ENCODE data around the gene CFAP119. TPM values are rescaled to one million over a fixed set of nuclear protein-coding genes. Genes with fewer than 3 reads are reported as not detected.

The CFAP119 gene
- total and polyA plus RNA-seq, 8 donors: 2.0 to 71.2 (median 10.4) TPM; not detected in 2

GRCh38 chr16:30771726-30772125, 9.9 kb upstream of the CFAP119 start:
- H3K4me3 ChIP-seq: no peak overlapping the region

DNA sequence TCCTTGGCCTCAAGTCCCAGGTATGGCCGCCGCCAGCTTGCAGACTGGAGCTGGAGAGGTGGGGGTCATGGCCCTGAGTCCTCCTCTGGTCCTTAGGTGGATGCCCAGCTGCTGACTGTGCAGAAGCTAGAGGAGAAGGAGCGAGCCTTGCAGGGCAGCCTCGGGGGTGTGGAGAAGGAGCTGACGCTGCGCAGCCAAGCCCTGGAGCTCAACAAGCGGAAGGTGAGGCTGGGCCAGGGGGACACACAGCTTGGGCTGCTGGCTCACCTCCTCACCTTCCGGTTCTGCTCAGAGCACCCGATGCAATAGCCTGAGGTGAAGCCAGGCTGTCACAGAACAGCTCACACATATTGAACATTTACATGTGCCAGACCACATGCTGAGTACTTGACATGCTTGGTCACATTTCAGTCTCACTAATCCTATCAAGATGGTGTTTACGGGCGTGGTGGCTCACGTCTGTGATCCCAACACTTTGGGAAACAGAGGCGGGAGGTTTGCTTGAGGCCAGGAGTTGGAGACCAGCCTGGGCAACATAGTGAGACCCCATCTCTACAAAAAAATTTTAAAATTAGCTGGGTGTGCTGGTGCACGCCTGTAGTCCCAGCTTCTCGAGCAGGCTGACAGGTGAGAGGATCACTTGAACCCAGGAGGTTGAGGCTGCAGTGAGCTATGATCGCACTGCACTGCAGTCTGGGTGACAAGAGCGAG, 7.7 kb upstream of the CFAP119 start:
- peaks cover 0 to 9% (median 5%) of the 10 kb centered on the region in 4 donors for H3K4me1 ChIP-seq
- no peaks in the 10 kb centered on the region for H3K27me3 ChIP-seq
- H3K9me3 ChIP-seq: no peaks in the 10 kb centered on the region
- DNase-seq: no peak
- H3K4me3 ChIP-seq: no peak overlapping the region
- TF ChIP-seq EP300 (IDR thresholded peaks at IDR 0.05): no peak
- no peak for TF ChIP-seq POLR2A (IDR thresholded peaks at IDR 0.05)
- no peak for TF ChIP-seq POLR2AphosphoS5 (IDR thresholded peaks at IDR 0.05)
- TF ChIP-seq CTCF (IDR thresholded peaks at IDR 0.05): no peak
- WGBS, 5 donors: 89 to 94% (median 93%) methylated on average over 12 to 17 of the region's 17 CpGs
- H3K27ac ChIP-seq: no peak overlapping the region
- H3K36me3 ChIP-seq: peaks cover 88 to 100% (median 100%) of the 10 kb centered on the region in 4 donors
- intact Hi-C loops (cut with DNase I; ENCODE audit: low total_unique reads): no loop called here

More at GRCh38 chr16:30771726-30772125, 9.9 kb upstream of the CFAP119 start:
- intact Hi-C loops (cut with DNase I; ENCODE audit: low total_unique reads): no loop called here
- TF ChIP-seq EP300 (IDR thresholded peaks at IDR 0.05): no peak
- no peak for TF ChIP-seq POLR2AphosphoS5 (IDR thresholded peaks at IDR 0.05)
- TF ChIP-seq CTCF (IDR thresholded peaks at IDR 0.05): no peak
- TF ChIP-seq POLR2A (IDR thresholded peaks at IDR 0.05): no peak
- Histone ChIP-seq H3K9me3 (no peaks in the 10 kb centered on the region), H3K27ac (no peak overlapping the region), H3K4me1 (peaks cover 13 to 28% (median 22%) of the 10 kb centered on the region in 4 donors), H3K36me3 (peaks cover 66 to 81% (median 80%) of the 10 kb centered on the region in 4 donors), H3K27me3 (no peaks in the 10 kb centered on the region)
- WGBS, 5 donors: 87 to 95% (median 92%) methylated on average over 12 to 14 of the region's 14 CpGs
- no peak for DNase-seq

GRCh38 chr16:30768583-30769181, 6.8 kb upstream of the CFAP119 start:
- intact Hi-C loops (cut with DNase I; ENCODE audit: low total_unique reads): no loop called here
- Histone ChIP-seq H3K27me3 (no peaks in the 10 kb centered on the region), H3K4me3 (no peak overlapping the region), H3K36me3 (peaks cover 87 to 100% (median 100%) of the 10 kb centered on the region in 4 donors), H3K27ac (no peak overlapping the region), H3K9me3 (no peaks in the 10 kb centered on the region), H3K4me1 (peaks cover 3 to 15% (median 10%) of the 10 kb centered on the region in 4 donors)
- DNase-seq: no peak
- no peak for TF ChIP-seq EP300 (IDR thresholded peaks at IDR 0.05)
- TF ChIP-seq POLR2A (IDR thresholded peaks at IDR 0.05): no peak
- TF ChIP-seq CTCF (IDR thresholded peaks at IDR 0.05): no peak
- TF ChIP-seq POLR2AphosphoS5 (IDR thresholded peaks at IDR 0.05): no peak
- WGBS, 5 donors: 94 to 97% (median 95%) methylated on average over 17 to 23 of the region's 23 CpGs

DNA sequence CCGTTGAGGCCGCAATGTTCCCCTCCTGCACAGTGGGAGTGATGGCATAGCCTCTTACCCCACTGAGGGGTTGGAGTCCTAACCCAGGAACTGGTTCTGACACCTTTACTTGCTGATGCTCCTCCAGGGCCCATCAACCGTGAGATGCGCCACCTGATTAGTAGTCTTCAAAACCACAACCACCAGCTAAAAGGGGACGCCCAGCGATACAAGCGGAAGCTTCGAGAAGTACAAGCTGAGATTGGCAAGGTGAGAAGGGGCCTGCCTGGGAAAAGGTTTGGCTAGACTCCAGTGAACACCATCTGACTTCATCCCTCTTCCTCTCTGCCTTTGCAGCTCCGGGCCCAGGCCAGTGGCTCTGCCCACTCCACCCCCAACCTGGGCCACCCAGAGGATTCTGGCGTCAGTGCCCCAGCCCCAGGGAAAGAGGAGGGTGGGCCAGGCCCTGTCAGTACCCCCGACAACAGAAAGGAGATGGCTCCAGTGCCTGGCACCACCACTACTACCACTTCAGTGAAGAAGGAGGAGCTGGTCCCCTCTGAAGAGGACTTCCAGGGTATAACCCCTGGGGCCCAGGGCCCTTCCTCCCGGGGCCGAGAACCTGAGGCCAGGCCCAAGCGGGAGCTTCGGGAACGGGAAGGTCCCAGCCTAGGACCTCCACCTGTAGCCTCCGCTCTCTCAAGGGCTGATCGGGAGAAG, 6.1 kb upstream of the CFAP119 start:
- Histone ChIP-seq H3K27ac (no peak overlapping the region), H3K9me3 (no peaks in the 10 kb centered on the region), H3K27me3 (no peaks in the 10 kb centered on the region), H3K4me3 (no peak overlapping the region), H3K36me3 (peaks cover 82 to 100% (median 99%) of the 10 kb centered on the region in 4 donors), H3K4me1 (peaks cover 11 to 23% (median 18%) of the 10 kb centered on the region in 4 donors)
- WGBS, 5 donors: 85 to 94% (median 92%) methylated on average over 18 of the region's 18 CpGs
- DNase-seq: no peak
- intact Hi-C loops (cut with DNase I; ENCODE audit: low total_unique reads): no loop called here
- no peak for TF ChIP-seq EP300 (IDR thresholded peaks at IDR 0.05)
- TF ChIP-seq POLR2A (IDR thresholded peaks at IDR 0.05): no peak
- TF ChIP-seq POLR2AphosphoS5 (IDR thresholded peaks at IDR 0.05): no peak
- TF ChIP-seq CTCF (IDR thresholded peaks at IDR 0.05): no peak

All from stomach (tissue), 9 donors.